ENCODE results near the gene STAP2. TPM values are rescaled to one million over a fixed set of nuclear protein-coding genes. Genes with fewer than 3 reads are reported as not detected.

Gene STAP2
- total RNA-seq, 1 donor from 2014 or later: 35.6 TPM

GRCh38 chr19:4366666-4367335 is 28.2 kb upstream of the STAP2 start:
- peaks cover 2% of the 10 kb centered on the region for H3K4me1 Mint-ChIP-seq (ENCODE audit: low read depth)
- peaks cover 3% of the 10 kb centered on the region for H3K36me3 Mint-ChIP-seq (ENCODE audit: insufficient read depth)
- peak overlapping the region; percentile 73 for H3K27ac Mint-ChIP-seq
- no peak for TF ChIP-seq CTCF (IDR thresholded peaks at IDR 0.05; ENCODE audit: unreplicated experiment)
- no peak for DNase-seq (ENCODE audit: low spot score, unreplicated experiment)
- no peaks in the 10 kb centered on the region for H3K9me3 Mint-ChIP-seq (ENCODE audit: low read depth)
- H3K4me3 Mint-ChIP-seq (ENCODE audit: low read depth): no peak overlapping the region
- H3K27me3 Mint-ChIP-seq: no peaks in the 10 kb centered on the region

GRCh38 chr19:4365791-4366665 is 27.4 kb upstream of the STAP2 start:
- no peaks in the 10 kb centered on the region for H3K27me3 Mint-ChIP-seq
- H3K4me3 Mint-ChIP-seq (ENCODE audit: low read depth): no peak overlapping the region
- H3K27ac Mint-ChIP-seq: no peak overlapping the region
- DNase-seq (ENCODE audit: low spot score, unreplicated experiment): no peak
- H3K4me1 Mint-ChIP-seq (ENCODE audit: low read depth): peaks cover 2% of the 10 kb centered on the region
- no peaks in the 10 kb centered on the region for H3K9me3 Mint-ChIP-seq (ENCODE audit: low read depth)
- peaks cover 3% of the 10 kb centered on the region for H3K36me3 Mint-ChIP-seq (ENCODE audit: insufficient read depth)
- TF ChIP-seq CTCF (IDR thresholded peaks at IDR 0.05; ENCODE audit: unreplicated experiment): no peak

- H3K27me3 Mint-ChIP-seq: no peaks in the 10 kb centered on the region
- TF ChIP-seq CTCF (IDR thresholded peaks at IDR 0.05; ENCODE audit: unreplicated experiment): no peak
These were observed 26.7 kb upstream of the STAP2 start for GRCh38 chr19:4365341-4365740.

GRCh38 chr19:4363571-4364304 is 25.1 kb upstream of the STAP2 start:
- peaks cover 2% of the 10 kb centered on the region for H3K36me3 Mint-ChIP-seq (ENCODE audit: insufficient read depth)
- peaks cover 1% of the 10 kb centered on the region for H3K4me1 Mint-ChIP-seq (ENCODE audit: low read depth)
- no peak for DNase-seq (ENCODE audit: low spot score, unreplicated experiment)
- H3K27me3 Mint-ChIP-seq: no peaks in the 10 kb centered on the region
- H3K4me3 Mint-ChIP-seq (ENCODE audit: low read depth): no peak overlapping the region
- H3K9me3 Mint-ChIP-seq (ENCODE audit: low read depth): no peaks in the 10 kb centered on the region
- peak overlapping the region; percentile 20 for H3K27ac Mint-ChIP-seq
- no peak for TF ChIP-seq CTCF (IDR thresholded peaks at IDR 0.05; ENCODE audit: unreplicated experiment)

More at GRCh38 chr19:4365341-4365740, 26.7 kb upstream of the STAP2 start:
- Mint-ChIP-seq H3K27ac (no peak overlapping the region), H3K9me3 (ENCODE audit: low read depth) (no peaks in the 10 kb centered on the region), H3K36me3 (ENCODE audit: insufficient read depth) (peaks cover 2% of the 10 kb centered on the region), H3K4me1 (ENCODE audit: low read depth) (peaks cover 4% of the 10 kb centered on the region), H3K4me3 (ENCODE audit: low read depth) (no peak overlapping the region)
- DNase-seq (ENCODE audit: low spot score, unreplicated experiment): no peak
